Nephron progenitor cell (in vitro differentiated cells): ENCODE data around the gene FAM47A.

Experiments
- DNase-seq: peaks from one replicate; pipeline ENCODE4 v3.0.0; 2021
- H3K27ac Mint-ChIP-seq: 2 replicates; pipeline ENCODE4 v1.8.0; 2021; ENCODE audit warnings: mild to moderate bottlenecking, moderate library complexity, mixed read lengths
- H3K27me3 Mint-ChIP-seq: 2 replicates; pipeline ENCODE4 v1.8.0; 2021; ENCODE audit warnings: mild to moderate bottlenecking, low read depth, mixed read lengths; ENCODE audit not compliant: poor library complexity
- H3K36me3 Mint-ChIP-seq: 2 replicates; pipeline ENCODE4 v1.8.0; 2021; ENCODE audit warnings: low read depth, mixed read lengths
- H3K4me1 Mint-ChIP-seq: 2 replicates; pipeline ENCODE4 v1.8.0; 2021; ENCODE audit warnings: mixed read lengths
- H3K4me3 Mint-ChIP-seq: 2 replicates; pipeline ENCODE4 v1.8.0; 2021; ENCODE audit warnings: mild to moderate bottlenecking, moderate library complexity, mixed read lengths
- H3K9me3 Mint-ChIP-seq: 2 replicates; pipeline ENCODE4 v1.8.0; 2021; ENCODE audit warnings: mild to moderate bottlenecking, moderate library complexity, mixed read lengths
- TF ChIP-seq, protein P1 (sequence below): fragments of 200-600 bp; sonication (generic); IDR thresholded peaks from 2 replicates; pipeline ENCODE4 v1.5.0; 2021; ENCODE audit warnings: antibody characterized with exemption

Gene FAM47A

DNA sequence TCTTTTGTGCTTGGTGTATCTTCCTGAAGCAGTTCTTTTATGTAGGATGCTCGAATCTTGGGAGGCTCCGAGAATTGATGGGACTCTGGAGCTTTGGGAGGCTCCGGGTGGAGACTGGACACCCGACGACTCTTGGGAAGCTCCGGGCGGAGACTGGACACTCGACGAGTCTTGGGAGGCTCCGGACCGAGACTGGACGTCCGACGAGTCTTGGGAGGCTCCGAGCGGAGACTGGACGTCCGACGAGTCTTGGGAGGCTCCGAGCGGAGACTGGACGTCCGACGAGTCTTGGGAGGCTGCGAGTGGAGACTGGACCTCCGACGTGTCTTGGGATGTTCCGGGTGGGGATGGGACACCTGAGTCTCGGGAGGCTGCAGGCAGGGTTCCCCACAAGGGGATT, 1.6 kb downstream of the FAM47A start:
- no peak overlapping the region for H3K27ac Mint-ChIP-seq
- no peaks in the 10 kb centered on the region for H3K36me3 Mint-ChIP-seq
- TF ChIP-seq, protein P1, sequence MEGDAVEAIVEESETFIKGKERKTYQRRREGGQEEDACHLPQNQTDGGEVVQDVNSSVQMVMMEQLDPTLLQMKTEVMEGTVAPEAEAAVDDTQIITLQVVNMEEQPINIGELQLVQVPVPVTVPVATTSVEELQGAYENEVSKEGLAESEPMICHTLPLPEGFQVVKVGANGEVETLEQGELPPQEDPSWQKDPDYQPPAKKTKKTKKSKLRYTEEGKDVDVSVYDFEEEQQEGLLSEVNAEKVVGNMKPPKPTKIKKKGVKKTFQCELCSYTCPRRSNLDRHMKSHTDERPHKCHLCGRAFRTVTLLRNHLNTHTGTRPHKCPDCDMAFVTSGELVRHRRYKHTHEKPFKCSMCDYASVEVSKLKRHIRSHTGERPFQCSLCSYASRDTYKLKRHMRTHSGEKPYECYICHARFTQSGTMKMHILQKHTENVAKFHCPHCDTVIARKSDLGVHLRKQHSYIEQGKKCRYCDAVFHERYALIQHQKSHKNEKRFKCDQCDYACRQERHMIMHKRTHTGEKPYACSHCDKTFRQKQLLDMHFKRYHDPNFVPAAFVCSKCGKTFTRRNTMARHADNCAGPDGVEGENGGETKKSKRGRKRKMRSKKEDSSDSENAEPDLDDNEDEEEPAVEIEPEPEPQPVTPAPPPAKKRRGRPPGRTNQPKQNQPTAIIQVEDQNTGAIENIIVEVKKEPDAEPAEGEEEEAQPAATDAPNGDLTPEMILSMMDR, result no peak
- H3K4me1 Mint-ChIP-seq, result no peaks in the 10 kb centered on the region
- no peak for DNase-seq
- no peak overlapping the region for H3K4me3 Mint-ChIP-seq
- H3K27me3 Mint-ChIP-seq, result peaks cover 2% of the 10 kb centered on the region
- H3K9me3 Mint-ChIP-seq, result peaks cover 22% of the 10 kb centered on the region

DNA sequence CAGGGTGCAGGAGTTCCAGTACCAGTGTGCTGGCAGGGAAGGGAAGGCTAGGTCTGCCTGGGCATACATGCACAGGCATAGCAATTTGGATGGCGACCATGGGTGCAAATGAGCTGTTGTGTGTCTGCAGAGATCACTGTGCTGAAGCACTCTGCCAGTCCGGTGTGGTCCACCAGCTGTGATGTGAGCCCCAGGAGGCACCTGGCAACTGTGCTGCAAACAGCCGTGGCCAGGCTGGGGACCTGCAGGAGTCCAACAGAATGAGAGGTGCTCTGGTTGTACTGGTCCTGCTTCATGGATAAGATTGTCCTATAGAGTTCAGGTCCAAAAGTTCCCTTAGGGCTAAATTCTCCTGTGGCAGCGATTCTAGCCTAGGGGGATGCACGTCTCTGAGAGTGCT, 6.1 kb downstream of the FAM47A start:
- Mint-ChIP-seq H3K4me1 (no peaks in the 10 kb centered on the region), H3K27me3 (peaks cover 2% of the 10 kb centered on the region), H3K4me3 (no peak overlapping the region), H3K27ac (no peak overlapping the region), H3K36me3 (no peaks in the 10 kb centered on the region), H3K9me3 (peaks cover 49% of the 10 kb centered on the region)
- TF ChIP-seq, protein P1, result no peak
- no peak for DNase-seq

DNA sequence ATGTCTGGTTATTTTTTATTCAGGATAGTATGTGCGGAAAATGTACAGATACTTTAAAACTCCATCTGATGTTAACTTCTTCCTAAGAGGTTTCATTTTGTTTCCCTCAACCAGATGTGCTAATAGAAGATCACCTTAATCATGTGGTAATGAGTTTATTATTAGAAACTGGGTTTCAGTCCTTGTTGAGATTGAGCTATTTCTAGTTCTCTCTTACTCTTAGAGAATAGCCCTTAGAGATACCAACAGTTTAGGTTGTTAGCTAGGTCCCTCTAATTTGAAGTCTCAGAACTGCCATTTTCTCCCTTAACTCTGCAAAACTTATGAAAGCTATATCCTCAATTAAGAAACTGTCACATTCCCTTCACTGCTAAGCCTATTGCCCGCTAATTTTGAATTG, 13.0 kb downstream of the FAM47A start:
- no peak for DNase-seq
- Mint-ChIP-seq H3K27me3 (no peaks in the 10 kb centered on the region), H3K36me3 (no peaks in the 10 kb centered on the region), H3K27ac (no peak overlapping the region), H3K4me1 (no peaks in the 10 kb centered on the region), H3K4me3 (no peak overlapping the region), H3K9me3 (peaks cover 29% of the 10 kb centered on the region)
- TF ChIP-seq, protein P1, result no peak

DNA sequence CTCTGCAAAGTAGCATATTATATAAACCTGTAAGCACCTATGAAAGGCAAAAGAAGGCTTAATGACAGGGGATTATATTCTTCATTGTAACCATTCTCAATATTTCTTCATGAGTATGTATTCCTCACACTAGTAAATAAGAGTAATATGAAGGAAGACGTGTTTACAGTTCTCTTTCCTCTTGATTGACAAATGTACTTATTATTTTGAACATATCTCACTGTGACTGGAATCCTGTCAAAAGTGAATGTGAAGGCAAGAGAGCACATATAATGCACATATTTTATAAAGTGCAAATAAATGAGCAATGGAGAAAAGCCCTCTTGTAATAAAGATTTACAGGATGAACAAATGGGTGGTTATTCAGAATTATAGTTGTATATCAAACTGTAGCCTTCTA, 19.7 kb downstream of the FAM47A start:
- DNase-seq, result no peak

More for the DNA sequence above, 19.7 kb downstream of the FAM47A start:
- TF ChIP-seq, protein P1, result no peak
- Mint-ChIP-seq H3K27ac (no peak overlapping the region), H3K4me1 (no peaks in the 10 kb centered on the region), H3K9me3 (no peaks in the 10 kb centered on the region), H3K4me3 (no peak overlapping the region), H3K36me3 (no peaks in the 10 kb centered on the region), H3K27me3 (no peaks in the 10 kb centered on the region)
